Vagina (tissue), 2 donors: Measurements from ENCODE around the gene MAP2K5. TPM values are rescaled to one million over a fixed set of nuclear protein-coding genes. Genes with fewer than 3 reads are reported as not detected.

Source experiments
- DNase-seq, 2 donors: peaks; one replicate each; pipeline ENCODE4 v3.0.0-alpha.2; 2017; ENCODE audit errors: extremely low spot score in 2 of 2
- H3K27ac ChIP-seq: fragments of 200-600 bp; sonication (generic); one replicate; pipeline ENCODE4 v1.5.1; 2019
- H3K27me3 ChIP-seq: fragments of 200-600 bp; sonication (generic); one replicate; pipeline ENCODE4 v1.5.1; 2019
- H3K36me3 ChIP-seq, 2 donors: fragments of 200-600 bp; sonication (generic); one replicate each; pipeline ENCODE4 v1.5.1; 2017 to 2019
- H3K4me1 ChIP-seq: fragments of 200-600 bp; sonication (generic); one replicate; pipeline ENCODE4 v1.5.1; 2019
- H3K4me3 ChIP-seq, 2 donors: fragments of 200-600 bp; sonication (generic); 1 replicate in 1 of 2; 2 replicates in 1 of 2; pipeline ENCODE4 v1.5.1; 2016 to 2019
- H3K9me3 ChIP-seq: fragments of 200-600 bp; sonication (generic); one replicate; pipeline ENCODE4 v1.5.1; 2019
- POLR2A ChIP-seq, 2 donors: fragments of 450-650 bp; IDR thresholded peaks; one replicate each; pipeline ENCODE4 v1.6.1; 2017; ENCODE audit warnings: antibody characterized with exemption in 2 of 2, mild to moderate bottlenecking in 2 of 2, moderate library complexity in 2 of 2
- POLR2AphosphoS5 ChIP-seq, 2 donors: sonication (generic); formaldehyde crosslinking; IDR thresholded peaks; one replicate each; pipeline ENCODE4 v1.9.0; 2017; ENCODE audit warnings: antibody characterized with exemption in 2 of 2, mild to moderate bottlenecking in 2 of 2, low read depth in 1 of 2; ENCODE audit not compliant: insufficient read depth in 1 of 2
- intact Hi-C: fragments of 100-400 bp; cut with DNase I; formaldehyde crosslinking; loops from one replicate; pipeline ENCODE4 v1.15.1; 2023
- total RNA-seq: library from RNA; depleted of rRNA; stranded (reverse); fragments of >200 nt; gene quantifications from one replicate; pipeline ENCODE4 v1.2.3, GENCODE V29; 2016
- TF ChIP-seq, protein P1 (sequence below), 3 experiments: fragments of 450-650 bp in 2 of 3; fragments of 200-600 bp in 1 of 3; sonication (generic) in 1 of 3; IDR thresholded peaks; one replicate each; pipeline ENCODE4 v1.5.1; 2017 to 2019; ENCODE audit warnings: antibody characterized with exemption in 3 of 3, mild to moderate bottlenecking in 2 of 3, moderate library complexity in 2 of 3

Gene MAP2K5
- total RNA-seq, 1 donor from 2014 or later = 13.5 TPM

DNA sequence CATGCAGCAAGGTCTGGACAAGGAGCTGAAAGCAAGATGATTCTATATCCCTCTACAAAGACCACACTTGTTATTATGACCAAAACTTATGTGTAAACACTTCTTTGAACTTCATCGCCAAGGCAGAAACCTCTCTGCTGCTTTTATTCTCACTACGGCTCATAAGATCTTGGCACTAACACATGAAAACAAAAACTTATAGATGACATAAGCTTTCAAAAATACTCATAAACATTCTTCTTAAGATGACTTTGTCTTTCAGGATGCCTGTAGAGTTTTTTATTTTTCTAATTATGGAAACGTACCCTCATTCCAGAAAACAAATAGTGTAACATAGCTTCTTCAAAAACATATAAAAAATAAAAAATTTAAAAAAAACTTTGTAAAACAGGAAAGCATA is 34.1 kb upstream of the MAP2K5 start:
- H3K9me3 ChIP-seq = no peaks in the 10 kb centered on the region
- H3K4me1 ChIP-seq = no peaks in the 10 kb centered on the region
- peaks cover 0 to 16% of the 10 kb centered on the region in 2 donors for H3K36me3 ChIP-seq
- no peak for TF ChIP-seq POLR2AphosphoS5 (IDR thresholded peaks at IDR 0.05; ENCODE audit: insufficient read depth in 1 of 2, low read depth in 1 of 2)
- DNase-seq = no peak
- H3K4me3 ChIP-seq = no peak overlapping the region
- intact Hi-C loops = no loop called here
- no peaks in the 10 kb centered on the region for H3K27me3 ChIP-seq
- no peak overlapping the region for H3K27ac ChIP-seq

GRCh38 chr15:67509918-67510317 is 32.6 kb upstream of the MAP2K5 start:
- Histone ChIP-seq H3K27ac (no peak overlapping the region), H3K4me1 (no peaks in the 10 kb centered on the region), H3K4me3 (no peak overlapping the region), H3K9me3 (no peaks in the 10 kb centered on the region), H3K36me3 (peaks cover 0 to 24% of the 10 kb centered on the region in 2 donors), H3K27me3 (no peaks in the 10 kb centered on the region)
- DNase-seq = no peak
- TF ChIP-seq POLR2AphosphoS5 (IDR thresholded peaks at IDR 0.05; ENCODE audit: insufficient read depth in 1 of 2, low read depth in 1 of 2) = no peak
- TF ChIP-seq, protein P1, sequence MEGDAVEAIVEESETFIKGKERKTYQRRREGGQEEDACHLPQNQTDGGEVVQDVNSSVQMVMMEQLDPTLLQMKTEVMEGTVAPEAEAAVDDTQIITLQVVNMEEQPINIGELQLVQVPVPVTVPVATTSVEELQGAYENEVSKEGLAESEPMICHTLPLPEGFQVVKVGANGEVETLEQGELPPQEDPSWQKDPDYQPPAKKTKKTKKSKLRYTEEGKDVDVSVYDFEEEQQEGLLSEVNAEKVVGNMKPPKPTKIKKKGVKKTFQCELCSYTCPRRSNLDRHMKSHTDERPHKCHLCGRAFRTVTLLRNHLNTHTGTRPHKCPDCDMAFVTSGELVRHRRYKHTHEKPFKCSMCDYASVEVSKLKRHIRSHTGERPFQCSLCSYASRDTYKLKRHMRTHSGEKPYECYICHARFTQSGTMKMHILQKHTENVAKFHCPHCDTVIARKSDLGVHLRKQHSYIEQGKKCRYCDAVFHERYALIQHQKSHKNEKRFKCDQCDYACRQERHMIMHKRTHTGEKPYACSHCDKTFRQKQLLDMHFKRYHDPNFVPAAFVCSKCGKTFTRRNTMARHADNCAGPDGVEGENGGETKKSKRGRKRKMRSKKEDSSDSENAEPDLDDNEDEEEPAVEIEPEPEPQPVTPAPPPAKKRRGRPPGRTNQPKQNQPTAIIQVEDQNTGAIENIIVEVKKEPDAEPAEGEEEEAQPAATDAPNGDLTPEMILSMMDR (IDR thresholded peaks at IDR 0.05) = no peak
- TF ChIP-seq POLR2A (IDR thresholded peaks at IDR 0.05) = no peak
- intact Hi-C loops = no loop called here

- intact Hi-C loops = no loop called here
- no peaks in the 10 kb centered on the region for H3K4me1 ChIP-seq
- no peak for DNase-seq
- no peaks in the 10 kb centered on the region for H3K9me3 ChIP-seq
- TF ChIP-seq, protein P1 (IDR thresholded peaks at IDR 0.05) = no peak
- TF ChIP-seq POLR2A (IDR thresholded peaks at IDR 0.05) (no peak), POLR2AphosphoS5 (IDR thresholded peaks at IDR 0.05; ENCODE audit: insufficient read depth in 1 of 2, low read depth in 1 of 2) (no peak)
- no peak overlapping the region for H3K4me3 ChIP-seq
- no peak overlapping the region for H3K27ac ChIP-seq
- H3K36me3 ChIP-seq = peaks cover 0 to 24% of the 10 kb centered on the region in 2 donors
- H3K27me3 ChIP-seq = no peaks in the 10 kb centered on the region
Measured at GRCh38 chr15:67510597-67511190, 31.8 kb upstream of the MAP2K5 start.

GRCh38 chr15:67511606-67512005 is 30.9 kb upstream of the MAP2K5 start:
- DNase-seq = no peak
- Histone ChIP-seq H3K27ac (no peak overlapping the region), H3K27me3 (no peaks in the 10 kb centered on the region), H3K4me1 (no peaks in the 10 kb centered on the region), H3K9me3 (no peaks in the 10 kb centered on the region), H3K4me3 (no peak overlapping the region), H3K36me3 (peaks cover 0 to 24% of the 10 kb centered on the region in 2 donors)
- TF ChIP-seq, protein P1 (IDR thresholded peaks at IDR 0.05) = no peak
- TF ChIP-seq POLR2AphosphoS5 (IDR thresholded peaks at IDR 0.05; ENCODE audit: insufficient read depth in 1 of 2, low read depth in 1 of 2) (no peak), POLR2A (IDR thresholded peaks at IDR 0.05) (no peak)
- intact Hi-C loops = no loop called here

DNA sequence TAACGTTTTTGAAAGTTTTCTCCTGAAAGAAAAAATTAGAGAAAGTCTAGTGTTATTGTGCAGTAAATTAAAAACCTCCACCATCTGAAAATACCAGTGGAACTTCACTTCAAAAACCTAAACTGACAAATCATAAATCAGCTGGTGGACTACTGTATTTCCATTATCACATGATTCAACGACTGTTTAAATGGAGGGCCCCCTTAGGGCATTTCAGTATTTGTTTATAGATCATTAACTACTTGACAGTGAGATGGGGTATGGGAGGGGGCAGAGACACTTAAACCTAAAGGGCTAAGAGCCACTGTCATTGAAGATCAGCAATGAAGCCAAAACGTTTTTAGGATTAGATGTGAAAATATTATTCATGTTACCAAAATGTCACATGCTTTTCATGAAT is 30.4 kb upstream of the MAP2K5 start:
- H3K4me3 ChIP-seq = no peak overlapping the region
- no peaks in the 10 kb centered on the region for H3K4me1 ChIP-seq
- intact Hi-C loops = no loop called here
- H3K27ac ChIP-seq = no peak overlapping the region
- H3K27me3 ChIP-seq = no peaks in the 10 kb centered on the region
- no peaks in the 10 kb centered on the region for H3K9me3 ChIP-seq
- no peak for TF ChIP-seq POLR2A (IDR thresholded peaks at IDR 0.05)
- TF ChIP-seq, protein P1 (IDR thresholded peaks at IDR 0.05) = no peak
- no peak for TF ChIP-seq POLR2AphosphoS5 (IDR thresholded peaks at IDR 0.05; ENCODE audit: insufficient read depth in 1 of 2, low read depth in 1 of 2)
- no peak for DNase-seq
- peaks cover 0 to 24% of the 10 kb centered on the region in 2 donors for H3K36me3 ChIP-seq
